HuH-7 (cell line): ENCODE data around the gene TAF1D.

Source experiments
- DNase-seq: peaks from one replicate; pipeline ENCODE4 v3.0.0; 2011; ENCODE audit warnings: low spot score

TAF1D gene

DNA sequence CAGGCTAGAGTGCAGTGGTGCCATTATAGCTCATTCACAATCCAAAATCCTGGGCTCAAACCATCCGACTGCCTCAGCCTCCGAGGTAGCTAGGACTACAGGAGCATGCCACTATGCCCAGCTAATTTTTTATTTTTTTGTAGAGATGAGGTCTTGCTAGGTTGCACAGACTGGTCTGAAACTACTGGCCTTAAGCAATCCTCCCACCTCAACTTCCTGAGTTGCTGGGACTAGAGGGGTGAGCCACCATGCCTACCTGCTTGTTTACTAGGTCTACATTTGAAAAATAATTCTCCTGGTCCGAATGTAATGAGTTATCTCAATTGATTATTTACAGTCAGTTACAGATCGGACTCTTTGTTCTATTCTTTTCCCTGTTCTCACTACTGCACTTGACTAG lies 22.0 kb downstream of the TAF1D start:
- DNase-seq: no peak

DNA sequence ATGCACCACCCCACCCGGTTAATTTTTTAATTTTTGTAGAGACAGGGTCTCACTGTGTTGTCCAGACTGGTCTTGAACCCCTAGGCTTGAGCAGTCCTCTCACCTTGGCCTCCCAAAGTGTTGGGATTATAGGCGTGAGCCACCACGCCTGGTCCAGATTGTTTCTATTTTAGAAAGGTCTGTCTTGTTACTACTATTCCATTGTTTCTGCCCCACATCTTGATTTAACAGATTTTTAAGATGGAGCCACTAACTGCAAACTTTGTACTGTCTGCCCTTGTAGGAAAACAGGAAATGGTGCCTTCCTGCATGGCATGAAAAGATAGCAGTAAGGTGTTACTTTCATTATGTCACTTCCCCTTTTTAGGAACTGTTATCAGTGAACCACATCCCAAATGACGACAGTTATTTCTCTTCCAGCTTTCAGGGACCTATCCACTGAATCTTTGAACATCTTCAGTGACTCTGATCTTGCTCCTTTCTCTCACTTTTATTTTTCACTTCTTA lies 23.2 kb downstream of the TAF1D start:
- no peak for DNase-seq

GRCh38 chr11:93717501-93717900 lies 23.8 kb downstream of the TAF1D start:
- DNase-seq: no peak

- DNase-seq: no peak
Observed at GRCh38 chr11:93715797-93716396, 25.4 kb downstream of the TAF1D start.

- no peak for DNase-seq
Observed at GRCh38 chr11:93712678-93713077, 28.6 kb downstream of the TAF1D start.

GRCh38 chr11:93710239-93710638 lies 31.1 kb downstream of the TAF1D start:
- DNase-seq: no peak

GRCh38 chr11:93704237-93704636 lies 37.1 kb downstream of the TAF1D start:
- DNase-seq: no peak

DNA sequence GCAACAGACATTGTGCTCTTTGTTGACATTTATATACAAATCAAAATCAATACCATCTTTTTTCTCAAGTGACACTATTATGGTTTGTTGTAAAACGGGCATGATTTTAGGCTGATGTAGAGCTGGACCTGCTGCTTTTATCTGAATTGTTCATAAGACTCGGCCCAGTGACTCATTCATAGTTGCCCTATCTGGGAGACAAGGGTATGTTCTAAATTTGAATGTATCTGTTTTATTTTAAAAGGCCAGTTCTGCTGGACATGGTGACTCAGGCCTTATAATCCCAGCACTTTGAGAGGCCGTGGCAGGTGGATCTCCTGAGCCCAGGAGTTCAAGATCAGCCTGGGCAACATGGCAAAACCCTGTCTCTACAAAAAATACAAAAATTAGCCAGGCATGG lies 40.5 kb downstream of the TAF1D start:
- no peak for DNase-seq

- DNase-seq: no peak
Observed at GRCh38 chr11:93697611-93698010, 43.7 kb downstream of the TAF1D start.

DNA sequence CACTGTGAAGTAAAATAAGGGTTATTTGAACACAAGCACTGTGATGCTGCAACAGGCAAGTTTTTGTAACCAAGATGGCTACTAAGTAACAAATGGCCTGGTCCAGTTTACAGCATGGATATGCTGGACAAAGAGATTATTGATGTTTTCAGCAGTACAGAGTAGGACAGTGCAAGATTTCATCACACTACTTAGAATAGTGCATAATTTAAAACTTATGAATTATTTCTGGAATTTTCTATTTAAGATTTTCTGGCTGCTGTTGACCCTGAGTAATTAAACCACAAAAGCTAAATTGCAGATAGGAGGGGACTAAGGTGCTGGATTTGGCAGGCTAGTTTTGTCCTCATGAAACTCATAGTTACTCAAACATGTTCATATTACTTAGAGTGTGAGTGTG lies 46.7 kb downstream of the TAF1D start:
- DNase-seq: no peak

- no peak for DNase-seq
Observed at GRCh38 chr11:93694109-93694508, 47.2 kb downstream of the TAF1D start.

DNA sequence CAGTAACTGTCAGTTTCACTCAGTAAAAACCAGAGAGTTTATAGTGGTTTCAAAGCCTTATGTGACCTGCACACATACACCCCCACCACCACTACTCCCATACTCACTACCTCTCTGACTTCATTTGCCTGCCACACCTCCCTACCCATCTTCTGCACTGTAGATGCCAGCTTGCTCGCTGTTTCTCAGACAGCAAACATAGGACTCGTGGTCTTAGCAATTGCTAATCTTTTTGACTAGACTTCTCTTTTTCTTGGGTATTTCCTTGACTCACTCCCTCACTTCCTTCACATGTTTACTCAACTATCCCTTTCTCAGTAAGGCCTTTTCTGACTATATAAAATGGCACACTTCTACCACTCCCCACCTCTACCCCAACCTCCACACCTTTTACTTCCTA lies 52.1 kb downstream of the TAF1D start:
- no peak for DNase-seq

DNA sequence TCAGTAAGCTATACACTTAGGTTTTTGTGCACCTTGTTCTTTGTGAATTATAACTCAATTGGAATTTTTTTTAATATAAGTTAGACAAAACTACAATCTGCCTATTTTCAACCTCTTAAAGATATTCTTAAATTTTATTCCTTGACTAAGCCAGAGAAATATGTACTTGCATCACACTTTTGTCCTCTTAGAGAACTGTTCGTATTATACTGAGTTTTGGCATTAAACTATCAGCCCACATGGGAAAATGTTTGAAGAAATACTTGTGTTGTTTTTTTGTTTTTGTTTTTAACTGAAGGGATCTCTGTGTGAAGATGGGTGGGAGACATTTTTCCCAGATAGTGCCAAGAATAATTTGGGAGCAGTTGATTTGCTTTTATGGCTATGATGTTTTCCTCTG lies 54.5 kb downstream of the TAF1D start:
- no peak for DNase-seq

- no peak for DNase-seq
Observed at GRCh38 chr11:93686226-93686625, 55.1 kb downstream of the TAF1D start.
